ENCODE results near the gene KMT2D.

DNA sequence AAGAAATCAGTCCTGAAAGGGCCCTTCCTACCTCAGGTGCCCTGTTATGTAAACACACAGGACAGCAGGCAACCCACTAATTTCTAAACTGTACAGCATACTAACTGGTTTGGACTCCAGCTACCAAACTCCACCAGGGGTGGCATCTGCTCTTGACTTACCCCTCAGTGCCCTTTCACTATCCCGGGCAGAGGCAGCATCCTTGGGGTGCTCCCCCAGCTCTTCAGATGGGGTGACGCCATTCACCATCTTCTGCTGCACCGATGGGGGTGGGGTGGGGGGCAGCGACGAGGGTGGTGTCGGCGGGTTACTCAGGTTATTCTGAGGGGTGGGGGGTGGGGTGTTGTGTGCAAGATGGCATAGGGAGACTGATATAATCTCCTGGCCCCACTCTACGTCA is 30.5 kb downstream of the KMT2D start:
- TF ChIP-seq, protein P1, sequence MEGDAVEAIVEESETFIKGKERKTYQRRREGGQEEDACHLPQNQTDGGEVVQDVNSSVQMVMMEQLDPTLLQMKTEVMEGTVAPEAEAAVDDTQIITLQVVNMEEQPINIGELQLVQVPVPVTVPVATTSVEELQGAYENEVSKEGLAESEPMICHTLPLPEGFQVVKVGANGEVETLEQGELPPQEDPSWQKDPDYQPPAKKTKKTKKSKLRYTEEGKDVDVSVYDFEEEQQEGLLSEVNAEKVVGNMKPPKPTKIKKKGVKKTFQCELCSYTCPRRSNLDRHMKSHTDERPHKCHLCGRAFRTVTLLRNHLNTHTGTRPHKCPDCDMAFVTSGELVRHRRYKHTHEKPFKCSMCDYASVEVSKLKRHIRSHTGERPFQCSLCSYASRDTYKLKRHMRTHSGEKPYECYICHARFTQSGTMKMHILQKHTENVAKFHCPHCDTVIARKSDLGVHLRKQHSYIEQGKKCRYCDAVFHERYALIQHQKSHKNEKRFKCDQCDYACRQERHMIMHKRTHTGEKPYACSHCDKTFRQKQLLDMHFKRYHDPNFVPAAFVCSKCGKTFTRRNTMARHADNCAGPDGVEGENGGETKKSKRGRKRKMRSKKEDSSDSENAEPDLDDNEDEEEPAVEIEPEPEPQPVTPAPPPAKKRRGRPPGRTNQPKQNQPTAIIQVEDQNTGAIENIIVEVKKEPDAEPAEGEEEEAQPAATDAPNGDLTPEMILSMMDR (IDR thresholded peaks at IDR 0.05), result no peak
- TF ChIP-seq POLR2A (IDR thresholded peaks at IDR 0.05) (no peak), POLR2AphosphoS5 (IDR thresholded peaks at IDR 0.05) (no peak)

All from prostate gland (tissue), 2 donors.